Occipital lobe (tissue), 2 donors: ENCODE measurements around the gene C16orf87. TPM values are rescaled to one million over a fixed set of nuclear protein-coding genes. Genes with fewer than 3 reads are reported as not detected.
A peak's percentile ranks its signal among the peaks of the same experiment; 100 is the strongest.
"Not testable (repeated sequence)": the region's sequence is repeated elsewhere in the genome, so short reads cannot be mapped to it uniquely, and the experiment has no call there.

Experiments
- DNase-seq: peaks from one replicate; lab custom pipeline; 2025; lab: John Stamatoyannopoulos, UW
- total RNA-seq: library from RNA; depleted of rRNA; stranded (reverse); fragments of >200 nt; gene quantifications from one replicate; pipeline ENCODE4 v1.2.3, GENCODE V29; 2014

C16orf87 gene
- total RNA-seq = 53.3 TPM

GRCh38 chr16:46830902-46831647, at the start of gene C16orf87:
Gene C16orf87 (minus strand): TSS chr16:46831180. CDS start chr16:46831149, 31 bp downstream.
- peak; percentile 91 for DNase-seq

GRCh38 chr16:46875243-46875642, 44.3 kb upstream of the C16orf87 start:
- DNase-seq = no peak

GRCh38 chr16:46873201-46873600, 42.2 kb upstream of the C16orf87 start:
- DNase-seq = no peak

GRCh38 chr16:46871597-46871996, 40.6 kb upstream of the C16orf87 start:
- DNase-seq = no peak

- DNase-seq = not testable (repeated sequence)
These were observed 37.9 kb upstream of the C16orf87 start for GRCh38 chr16:46868891-46869290.

- not testable (repeated sequence) for DNase-seq
These were observed 36.5 kb upstream of the C16orf87 start for GRCh38 chr16:46867486-46867885.

- DNase-seq = no peak
These were observed 35.3 kb upstream of the C16orf87 start for GRCh38 chr16:46866286-46866685.

- DNase-seq = no peak
These were observed 31.8 kb upstream of the C16orf87 start for GRCh38 chr16:46862555-46863447.

GRCh38 chr16:46859719-46860152, 28.8 kb upstream of the C16orf87 start:
- DNase-seq = no peak

- DNase-seq = no peak
These were observed 27.2 kb upstream of the C16orf87 start for GRCh38 chr16:46858151-46858550.

GRCh38 chr16:46857368-46857945, 26.5 kb upstream of the C16orf87 start:
- peak; percentile 44 for DNase-seq

- DNase-seq = no peak
These were observed 24.4 kb upstream of the C16orf87 start for GRCh38 chr16:46855389-46855788.

- DNase-seq = no peak
These were observed 23.9 kb upstream of the C16orf87 start for GRCh38 chr16:46854846-46855245.

- peak; percentile 79 for DNase-seq
These were observed 22.9 kb upstream of the C16orf87 start for GRCh38 chr16:46853713-46854443.

- no peak for DNase-seq
These were observed 21.1 kb upstream of the C16orf87 start for GRCh38 chr16:46852130-46852529.

GRCh38 chr16:46850619-46851555, 19.9 kb upstream of the C16orf87 start:
- no peak for DNase-seq

- no peak for DNase-seq
These were observed 18.1 kb upstream of the C16orf87 start for GRCh38 chr16:46848768-46849764.

GRCh38 chr16:46845952-46846351, 15.0 kb upstream of the C16orf87 start:
- DNase-seq = no peak

GRCh38 chr16:46844771-46845170, 13.8 kb upstream of the C16orf87 start:
- no peak for DNase-seq
